ENCODE data around the gene TMEM38A. TPM values are rescaled to one million over a fixed set of nuclear protein-coding genes. Genes with fewer than 3 reads are reported as not detected.
"Not testable (repeated sequence)": the region's sequence is repeated elsewhere in the genome, so short reads cannot be mapped to it uniquely, and the experiment has no call there.

Gene TMEM38A
- polyA plus RNA-seq, 3 donors, result 7.7 to 10.6 (median 10.0) TPM

DNA sequence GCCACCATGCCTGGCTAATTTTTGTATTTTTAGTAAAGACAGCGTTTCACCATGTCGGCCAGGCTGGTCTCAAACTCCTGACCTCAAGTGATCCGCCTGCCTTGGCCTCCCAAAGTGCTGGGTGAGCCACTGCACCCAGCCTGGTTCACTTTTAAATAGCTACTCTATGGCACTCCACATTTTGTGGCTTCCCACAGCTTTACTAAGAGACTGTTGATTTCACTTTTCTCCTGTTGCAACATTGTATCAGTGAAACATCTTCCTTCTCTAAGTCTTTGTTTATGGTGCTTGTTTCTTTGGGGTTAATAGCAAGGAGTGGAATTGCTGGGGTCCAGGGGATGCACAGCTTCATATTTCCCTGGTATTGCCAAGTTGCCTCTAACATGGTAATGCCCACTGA is 12.3 kb downstream of the TMEM38A start:
- no peak for DNase-seq

DNA sequence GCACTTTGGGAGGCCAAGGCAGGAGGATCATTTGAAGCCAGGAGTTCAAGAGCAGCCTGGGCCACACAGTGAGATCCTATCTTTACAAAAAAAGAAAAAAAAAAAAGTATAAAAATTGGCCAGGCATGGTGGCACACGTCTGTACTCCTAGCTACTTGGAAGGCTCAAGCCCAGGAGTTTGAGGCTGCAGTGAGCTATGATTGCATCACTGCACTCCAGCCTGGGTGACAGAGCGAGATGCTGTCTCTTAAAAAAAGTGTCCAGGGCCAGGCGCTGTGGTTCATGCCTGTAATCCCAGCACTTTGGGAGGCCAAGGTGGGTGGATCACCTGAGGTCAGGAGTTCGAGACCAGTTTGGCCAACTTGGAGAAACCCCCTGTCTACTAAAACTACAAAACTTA is 12.9 kb downstream of the TMEM38A start:
- DNase-seq, result not testable (repeated sequence)

DNA sequence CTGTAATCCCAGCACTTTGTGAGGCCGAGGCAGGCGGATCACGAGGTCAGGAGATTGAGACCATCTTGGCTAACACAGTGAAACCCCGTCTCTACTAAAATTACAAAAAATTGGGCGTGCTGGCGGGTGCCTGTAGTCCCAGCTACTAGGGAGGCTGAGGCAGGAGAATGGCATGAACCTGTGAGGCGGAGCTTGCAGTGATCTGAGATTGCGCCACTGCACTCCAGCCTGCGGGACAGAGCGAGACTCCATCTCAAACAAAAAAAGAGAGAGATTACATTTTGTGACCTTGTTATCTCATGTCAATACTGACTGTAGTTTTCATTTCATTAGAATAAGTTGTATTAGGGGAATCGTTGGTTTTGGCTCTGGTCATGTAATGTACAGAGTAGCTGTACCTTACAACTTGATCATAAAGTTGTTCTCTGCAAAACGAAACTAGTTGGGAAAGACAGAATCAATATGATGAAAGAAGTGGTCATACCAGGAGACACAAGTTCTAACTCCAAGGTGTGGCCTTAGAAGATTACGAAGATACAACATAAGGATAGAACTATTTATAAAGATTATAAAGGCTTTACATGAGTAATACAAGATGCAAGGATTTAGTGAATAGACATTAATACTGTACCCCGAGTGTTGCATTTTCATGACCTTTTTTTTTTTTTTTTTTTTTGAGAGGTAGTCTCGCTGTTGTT is 15.3 kb downstream of the TMEM38A start:
- DNase-seq, result no peak

GRCh38 chr19:16677055-16677454 is 16.1 kb downstream of the TMEM38A start:
- DNase-seq, result no peak

DNA sequence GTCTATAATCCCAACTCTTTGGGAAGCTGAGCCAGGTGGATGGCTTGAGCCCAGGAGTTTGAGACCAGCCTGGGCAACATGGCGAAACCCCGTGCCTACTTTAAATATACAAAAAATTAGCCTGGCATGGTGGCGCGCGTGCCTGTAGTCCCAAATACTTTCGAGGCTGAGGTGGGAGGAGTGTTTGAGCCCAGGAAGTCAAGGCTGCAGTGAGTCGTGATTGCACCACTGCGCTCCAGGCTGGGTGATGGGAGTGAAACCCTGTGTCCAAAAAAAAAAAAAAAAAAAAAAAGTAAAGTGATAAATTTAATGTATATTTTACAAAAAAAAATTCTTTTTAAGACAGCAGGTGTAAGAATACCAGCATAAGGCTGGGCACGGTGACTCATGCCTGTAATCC is 17.6 kb downstream of the TMEM38A start:
- no peak for DNase-seq

DNA sequence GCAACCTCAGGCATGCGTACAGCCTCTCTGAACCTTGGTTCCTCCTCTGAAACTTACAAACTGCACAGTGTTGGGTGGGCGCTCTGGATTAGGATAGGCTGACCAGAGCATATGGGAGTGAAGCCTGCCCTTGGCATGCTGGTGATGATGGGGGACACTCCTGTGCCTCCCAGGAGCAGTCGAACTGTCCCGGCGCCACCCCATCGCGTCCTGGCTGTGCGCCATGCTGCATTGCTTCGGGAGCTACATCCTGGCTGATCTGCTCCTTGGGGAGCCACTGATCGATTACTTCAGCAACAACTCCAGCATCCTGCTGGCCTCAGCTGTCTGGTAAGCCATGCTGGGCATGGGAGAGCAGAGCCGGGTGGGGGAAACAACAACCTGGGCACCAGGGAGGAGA is 18.9 kb downstream of the TMEM38A start:
- DNase-seq, result no peak

DNA sequence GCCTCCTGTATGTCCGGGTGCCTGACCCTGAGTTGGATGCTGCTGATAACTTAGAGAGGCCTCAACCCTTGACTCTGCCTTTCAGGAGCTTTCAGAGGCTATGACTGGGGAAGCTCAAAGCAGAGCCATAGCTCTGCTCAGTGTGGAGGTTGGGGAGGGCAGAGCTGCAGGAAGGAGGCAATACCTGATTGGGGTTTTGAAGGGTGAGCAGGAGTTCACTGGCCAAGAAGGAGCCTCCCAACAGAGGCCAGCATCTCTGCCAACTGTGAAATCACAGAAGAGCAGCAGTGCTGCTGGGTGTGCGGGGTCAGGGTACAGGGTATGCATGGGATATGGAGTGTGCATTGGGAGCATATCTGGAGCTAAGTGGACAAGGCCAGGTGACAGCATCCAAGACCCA is 21.6 kb downstream of the TMEM38A start:
- DNase-seq, result no peak

DNA sequence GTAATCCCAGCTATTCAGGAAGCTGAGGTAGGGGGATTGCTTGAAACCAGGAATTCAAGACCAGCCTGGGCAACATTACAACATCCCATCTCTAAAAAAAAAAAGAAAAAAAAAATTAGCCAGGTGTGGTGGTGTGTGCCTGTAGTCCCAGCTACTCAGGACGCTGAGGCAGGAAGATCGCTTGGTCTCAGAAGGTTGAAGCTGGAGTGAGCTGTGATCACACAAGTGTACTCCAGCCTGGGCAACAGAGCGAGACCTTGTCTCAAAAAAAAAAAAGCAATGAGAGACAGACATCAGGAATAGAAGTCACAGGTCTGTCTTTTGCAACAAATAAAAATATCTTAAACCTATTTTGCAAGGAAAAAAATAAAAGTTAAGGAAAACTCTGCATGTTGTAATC is 23.3 kb downstream of the TMEM38A start:
- no peak for DNase-seq

DNA sequence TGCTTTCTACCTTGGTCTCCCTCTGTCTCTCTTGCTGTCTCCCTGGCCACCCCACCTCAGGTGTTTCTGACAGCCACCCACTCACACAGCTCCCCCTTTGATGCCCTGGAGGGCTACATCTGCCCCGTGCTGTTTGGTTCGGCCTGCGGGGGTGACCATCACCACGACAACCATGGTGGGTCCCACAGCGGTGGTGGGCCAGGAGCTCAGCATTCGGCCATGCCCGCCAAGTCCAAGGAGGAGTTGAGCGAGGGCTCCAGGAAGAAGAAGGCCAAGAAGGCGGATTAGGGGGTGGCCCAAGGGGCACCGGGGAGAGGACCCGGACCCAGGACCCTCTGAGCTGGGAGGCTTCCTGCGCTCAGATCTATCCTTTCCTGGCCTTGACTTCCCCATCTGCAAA is 27.1 kb downstream of the TMEM38A start:
- DNase-seq, result no peak

DNA sequence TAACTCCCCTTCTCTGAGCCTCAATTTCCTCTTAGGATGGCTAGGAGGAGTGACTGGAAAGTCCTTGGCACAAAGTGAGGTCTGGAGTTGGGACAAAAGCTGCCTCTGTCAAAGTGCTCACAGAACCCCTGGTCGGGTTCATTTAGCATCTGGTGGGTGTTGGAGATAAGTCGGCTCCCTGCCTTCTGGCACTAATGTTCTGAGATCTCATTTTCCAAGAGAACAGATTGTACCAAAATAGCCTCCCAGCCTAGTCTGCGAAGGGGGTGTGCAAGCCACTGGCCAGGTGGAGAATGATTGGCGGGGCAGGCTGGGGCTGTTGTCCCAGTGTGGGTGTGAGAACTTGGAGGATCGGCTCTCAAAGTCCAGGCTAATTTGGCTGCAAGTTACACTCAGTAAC is 38.0 kb downstream of the TMEM38A start:
- DNase-seq, result no peak

- DNase-seq, result no peak
Observed at GRCh38 chr19:16702123-16702522, 41.2 kb downstream of the TMEM38A start.

DNA sequence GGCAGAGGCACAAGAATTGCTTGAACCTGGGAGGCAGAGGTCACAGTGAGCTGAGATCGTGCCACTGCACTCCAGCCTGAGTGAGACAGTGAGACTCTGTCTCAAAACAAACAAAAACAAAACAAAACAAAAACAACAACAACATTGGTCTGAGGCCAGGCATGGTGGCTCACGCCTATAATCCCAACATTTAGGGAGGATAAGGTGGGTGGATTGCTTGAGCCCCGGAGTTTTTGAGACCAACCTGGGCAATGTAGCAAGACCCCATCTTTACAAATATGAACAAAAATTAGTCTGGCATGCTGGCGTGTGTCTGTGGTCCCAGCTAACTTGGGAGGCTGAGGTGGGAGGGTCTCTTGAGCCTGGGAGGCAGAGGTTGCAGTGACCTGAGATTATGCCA is 42.7 kb downstream of the TMEM38A start:
- DNase-seq, result no peak

GRCh38 chr19:16710870-16711269 is 49.9 kb downstream of the TMEM38A start:
- not testable (repeated sequence) for DNase-seq

DNA sequence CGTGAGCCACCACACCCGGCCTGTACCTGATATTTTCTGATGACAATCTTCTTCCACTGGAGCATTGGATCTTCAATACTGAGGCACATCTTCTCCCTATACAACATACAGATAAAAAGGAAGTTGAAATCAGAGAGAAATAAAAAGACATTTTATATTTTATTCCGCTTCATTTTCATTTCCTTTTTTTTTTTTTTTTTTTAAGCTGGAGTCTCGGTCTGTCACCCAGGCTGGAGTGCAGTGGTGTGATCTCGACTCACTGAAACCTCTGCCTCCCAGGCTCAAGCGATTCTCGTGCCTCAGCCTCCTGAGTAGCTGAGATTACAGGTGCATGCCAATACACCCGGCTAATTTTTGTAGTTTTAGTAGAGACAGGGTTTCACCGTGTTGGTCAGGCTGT is 51.4 kb downstream of the TMEM38A start:
- not testable (repeated sequence) for DNase-seq

DNA sequence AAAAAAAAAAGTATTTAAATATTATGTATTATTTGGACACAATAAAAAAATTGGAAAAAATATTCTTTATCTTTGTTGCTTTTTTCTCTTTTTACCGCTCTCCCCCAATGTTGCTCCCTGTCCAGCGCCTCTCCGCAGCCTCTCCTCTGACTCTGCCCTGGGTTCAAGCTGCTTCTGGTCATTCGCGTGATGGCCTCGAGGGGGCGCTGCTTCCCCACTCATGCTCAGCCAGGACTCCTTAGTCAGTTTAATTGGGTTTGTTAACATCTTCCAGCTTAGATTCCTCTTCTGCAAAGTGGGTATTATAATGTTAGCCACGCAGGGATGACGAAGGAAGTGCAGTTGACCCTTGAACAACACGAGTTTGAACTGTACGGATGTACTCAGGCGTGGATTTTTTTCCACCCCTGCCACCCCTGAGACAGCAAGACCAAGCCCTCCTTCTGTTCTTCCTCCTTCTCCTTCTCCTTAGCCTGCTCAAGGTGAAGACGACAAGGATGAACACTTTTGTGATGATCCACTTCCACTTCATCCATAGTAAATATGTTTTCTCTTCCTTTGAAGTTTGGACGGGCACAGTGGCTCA is 53.9 kb downstream of the TMEM38A start:
- DNase-seq, result peak; percentile 39

DNA sequence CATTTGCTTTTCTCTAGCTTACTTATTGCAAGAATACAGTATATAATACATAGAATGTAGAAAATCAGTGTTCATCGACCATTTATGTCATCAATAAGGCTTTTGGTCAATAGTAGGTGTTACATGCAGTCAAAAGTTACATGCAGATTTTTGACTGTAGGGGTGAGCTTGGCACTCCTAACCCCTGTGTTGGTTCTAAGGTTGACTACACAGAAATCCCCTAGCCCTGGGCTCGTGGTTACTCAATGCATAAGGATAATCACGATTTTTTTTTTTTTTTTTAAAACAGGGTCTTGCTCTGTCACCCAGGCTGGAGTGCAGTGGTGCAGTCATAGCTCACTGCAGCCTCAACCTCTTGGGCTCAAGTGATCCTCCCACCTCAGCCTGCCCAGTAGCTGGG is 54.7 kb downstream of the TMEM38A start:
- DNase-seq, result no peak

- no peak for DNase-seq
Observed at GRCh38 chr19:16721051-16721450, 60.1 kb downstream of the TMEM38A start.

- DNase-seq, result no peak
Observed at GRCh38 chr19:16722591-16722990, 61.7 kb downstream of the TMEM38A start.

DNA sequence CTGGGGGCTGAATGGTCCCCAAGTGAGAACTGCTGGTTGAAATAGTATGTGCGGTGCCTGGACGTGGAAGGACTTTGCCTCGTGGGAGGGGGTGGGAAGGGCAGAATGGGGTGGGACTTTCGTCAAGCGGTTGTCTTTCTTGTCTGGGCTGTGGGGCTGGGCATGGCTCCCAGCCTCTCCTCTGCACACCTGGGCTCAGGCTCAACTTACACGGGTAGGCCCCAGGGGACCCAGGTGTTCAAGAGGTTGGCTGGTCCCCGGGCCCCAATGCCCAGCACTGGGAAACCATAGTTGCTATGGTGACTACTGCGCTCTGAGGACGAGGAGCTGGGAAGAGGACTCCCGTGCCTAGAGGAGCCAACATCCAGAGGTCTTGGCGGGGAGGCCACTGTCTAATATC is 66.0 kb downstream of the TMEM38A start:
- no peak for DNase-seq

DNA sequence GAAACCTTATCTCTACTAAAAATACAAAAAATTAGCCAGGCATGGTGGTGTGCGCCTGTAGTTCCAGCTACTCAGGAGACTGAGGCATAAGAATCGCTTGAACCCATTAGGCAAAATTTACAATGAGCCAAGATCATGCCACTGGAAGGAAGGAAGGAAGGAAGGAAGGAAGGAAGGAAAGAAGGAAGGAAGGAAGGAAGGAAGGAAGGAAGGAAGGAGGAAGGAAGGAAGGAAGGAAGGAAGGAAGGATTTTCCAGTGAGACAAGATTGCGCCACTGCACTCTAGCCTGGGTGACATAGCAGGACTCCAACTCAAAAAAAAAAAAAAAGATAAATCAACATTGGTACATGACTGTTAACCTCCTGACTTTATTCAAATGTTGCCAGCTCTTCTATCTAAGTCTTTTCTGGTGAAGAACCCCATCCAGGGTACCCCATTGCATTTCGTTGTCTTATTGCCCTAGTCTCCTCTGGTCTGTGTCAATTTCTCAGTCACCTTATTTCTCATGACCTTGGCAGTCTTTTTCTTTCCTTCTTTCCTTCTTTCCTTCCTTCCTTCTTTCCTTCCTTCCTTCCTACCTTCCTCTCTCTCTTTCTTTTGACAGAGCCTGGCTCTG is 74.8 kb downstream of the TMEM38A start:
- DNase-seq, result not testable (repeated sequence)

DNA sequence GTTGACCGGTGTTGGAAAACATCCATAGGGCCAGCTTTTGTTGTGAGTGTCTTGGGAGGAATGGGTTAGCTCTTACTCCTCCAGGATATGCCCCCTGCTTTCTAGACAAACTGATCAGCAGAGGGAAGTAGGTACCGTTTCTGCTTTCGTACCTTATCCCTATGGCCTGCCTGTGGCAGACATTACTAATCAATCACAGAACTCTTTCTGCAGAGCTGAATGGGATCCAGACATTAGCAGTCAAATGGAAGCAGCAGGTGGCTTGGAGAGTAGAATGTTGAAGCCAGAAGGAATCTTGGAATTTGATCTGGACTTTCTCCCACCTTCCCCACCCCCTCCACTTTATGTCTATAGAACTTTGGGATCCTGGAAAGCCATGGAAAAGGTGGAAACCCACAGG is 75.8 kb downstream of the TMEM38A start:
- DNase-seq, result no peak

GRCh38 chr19:16737911-16738310 is 77.0 kb downstream of the TMEM38A start:
- DNase-seq, result peak; percentile 51

- no peak for DNase-seq
Observed at GRCh38 chr19:16739546-16739945, 78.6 kb downstream of the TMEM38A start.

Data from renal pelvis (tissue), 4 donors.